CD8-positive, alpha-beta memory T cell (primary cell): Measurements from ENCODE around the gene PSMA8. TPM values are rescaled to one million over a fixed set of nuclear protein-coding genes. Genes with fewer than 3 reads are reported as not detected.
"Not testable (repeated sequence)": the region's sequence is repeated elsewhere in the genome, so short reads cannot be mapped to it uniquely, and the experiment has no call there.

ENCODE experiments used
- CTCF ChIA-PET: fragments of 350-600 bp; sonication (Branson Sonifier 250); formaldehyde crosslinking; loops from one replicate; lab custom pipeline; 2021; ENCODE audit warnings: antibody characterized with exemption; lab: Charles Lee
- POLR2A ChIA-PET: fragments of 350-600 bp; sonication (Branson Sonifier 250); formaldehyde crosslinking; loops from one replicate; lab custom pipeline; 2021; ENCODE audit warnings: antibody characterized with exemption; lab: Charles Lee
- DNase-seq, 5 donors: peaks; one replicate each; pipeline versions ENCODE4 v3.0.0 to v3.0.0-alpha.2; 2020 to 2022; ENCODE audit warnings: mixed read lengths in 1 of 5
- H3K27ac ChIP-seq: one replicate; pipeline ENCODE4 v1.7.0; 2013; ENCODE audit warnings: low read depth, mild to moderate bottlenecking, low read length, moderate library complexity
- H3K27me3 ChIP-seq: 2 replicates; pipeline ENCODE4 v1.7.0; 2013; ENCODE audit warnings: low read length, mild to moderate bottlenecking; ENCODE audit not compliant: insufficient read depth, poor library complexity, severe bottlenecking
- H3K36me3 ChIP-seq: 2 replicates; pipeline ENCODE4 v1.7.0; 2013; ENCODE audit warnings: mild to moderate bottlenecking, low read length, moderate library complexity; ENCODE audit not compliant: insufficient read depth
- H3K4me1 ChIP-seq: 2 replicates; pipeline ENCODE4 v1.7.0; 2013; ENCODE audit warnings: mild to moderate bottlenecking, low read length, moderate library complexity; ENCODE audit not compliant: insufficient read depth
- H3K4me3 ChIP-seq: 2 replicates; pipeline ENCODE4 v1.7.0; 2013; ENCODE audit warnings: mild to moderate bottlenecking, low read length
- H3K9me3 ChIP-seq: 2 replicates; pipeline ENCODE4 v1.7.0; 2013; ENCODE audit warnings: mild to moderate bottlenecking, low read length
- H3K27ac Mint-ChIP-seq, 8 donors: one replicate each; pipeline ENCODE4 v1.8.0; 2020 to 2021; ENCODE audit warnings: mixed read lengths in 8 of 8, mild to moderate bottlenecking in 6 of 8, inconsistent platforms in 3 of 8, moderate library complexity in 3 of 8
- H3K27me3 Mint-ChIP-seq, 2 donors: one replicate each; pipeline ENCODE4 v1.8.0; 2020 to 2021; ENCODE audit warnings: mixed read lengths in 2 of 2, mild to moderate bottlenecking in 1 of 2, moderate library complexity in 1 of 2
- H3K36me3 Mint-ChIP-seq, 3 donors: one replicate each; pipeline ENCODE4 v1.8.0; 2020 to 2021; ENCODE audit warnings: mixed read lengths in 3 of 3, inconsistent platforms in 1 of 3, mild to moderate bottlenecking in 1 of 3
- H3K4me1 Mint-ChIP-seq, 3 donors: one replicate each; pipeline ENCODE4 v1.8.0; 2020 to 2021; ENCODE audit warnings: mixed read lengths in 3 of 3, inconsistent platforms in 1 of 3, mild to moderate bottlenecking in 1 of 3
- H3K4me3 Mint-ChIP-seq, 7 donors: one replicate each; pipeline ENCODE4 v1.8.0; 2020 to 2021; ENCODE audit warnings: mixed read lengths in 7 of 7, mild to moderate bottlenecking in 6 of 7, moderate library complexity in 4 of 7, inconsistent platforms in 2 of 7
- H3K9me3 Mint-ChIP-seq, 5 donors: one replicate each; pipeline ENCODE4 v1.8.0; 2020 to 2022; ENCODE audit warnings: mixed read lengths in 5 of 5, mild to moderate bottlenecking in 3 of 5, moderate library complexity in 2 of 5, inconsistent platforms in 1 of 5
- polyA plus RNA-seq: library from polyadenylated mRNA; unstranded; fragments of 300-500 nt; fragmentation: Illumina TruSeq; gene quantifications from one replicate; pipeline ENCODE4 v1.2.3, GENCODE V29; 2021
- total RNA-seq, 2 experiments: library from RNA; stranded (reverse); gene quantifications; one replicate each; pipeline ENCODE4 v1.2.3, GENCODE V29; 2021

The PSMA8 gene
- total and polyA plus RNA-seq, 3 experiments from 2014 or later = 1.4 to 2.1 (median 1.7) TPM

DNA sequence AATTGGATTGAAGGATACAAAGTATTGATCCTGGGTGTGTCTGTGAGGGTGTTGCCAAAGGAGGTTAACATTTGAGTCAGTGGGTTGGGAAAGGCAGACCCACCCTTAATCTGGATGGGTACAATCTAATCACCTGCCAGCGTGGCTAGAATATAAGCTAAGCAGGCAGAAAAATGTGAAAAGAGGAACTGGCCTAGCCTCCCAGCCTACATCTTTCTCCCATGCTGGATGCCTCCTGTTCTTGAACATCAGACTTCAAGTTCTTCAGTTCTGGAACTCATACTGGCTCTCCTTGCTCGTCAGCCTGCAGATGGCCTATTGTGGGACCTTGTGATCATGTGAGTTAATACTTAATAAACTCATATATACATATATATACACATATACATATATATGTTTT lies 5.5 kb upstream of the PSMA8 start:
- H3K36me3 ChIP-seq, CTCF ChIA-PET, H3K4me1 ChIP-seq, H3K9me3 Mint-ChIP-seq, H3K27me3 ChIP-seq, H3K27ac ChIP-seq, DNase-seq, H3K4me3 Mint-ChIP-seq, H3K27me3 Mint-ChIP-seq, H3K4me3 ChIP-seq, H3K4me1 Mint-ChIP-seq, H3K27ac Mint-ChIP-seq, POLR2A ChIA-PET, H3K9me3 ChIP-seq, H3K36me3 Mint-ChIP-seq: not testable (repeated sequence)

DNA sequence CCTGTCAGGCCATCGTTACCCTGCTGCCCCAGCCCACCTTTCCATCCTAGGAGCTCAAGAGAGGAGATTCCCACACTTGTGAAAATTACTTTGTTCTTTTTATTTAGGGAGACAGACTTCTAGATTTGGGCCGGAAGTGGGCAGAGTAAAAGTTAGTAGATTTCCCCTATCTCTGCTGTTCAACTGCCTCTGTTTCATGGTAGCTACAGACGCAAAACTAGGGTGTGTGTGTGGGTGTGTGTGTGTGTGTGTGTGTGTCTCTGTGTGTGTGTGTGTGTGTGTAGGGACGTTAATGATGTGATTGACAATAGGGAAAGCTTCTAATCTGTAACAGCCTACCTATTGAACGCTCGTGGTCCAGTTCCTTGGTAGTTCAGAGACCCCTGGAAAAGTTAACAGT lies 438 bp downstream of the PSMA8 start:
- Mint-ChIP-seq H3K36me3 (no peaks in the 10 kb centered on the region), H3K27ac (peak overlapping the region; percentile 22 to 96 (median 90)), H3K4me3 (peak overlapping the region; percentile 68 to 85 (median 84)), H3K4me1 (peaks cover 0 to 5% (median 2%) of the 10 kb centered on the region in 3 donors), H3K27me3 (no peaks in the 10 kb centered on the region), H3K9me3 (no peaks in the 10 kb centered on the region)
- Histone ChIP-seq H3K9me3 (no peaks in the 10 kb centered on the region), H3K27me3 (no peaks in the 10 kb centered on the region), H3K27ac (peak overlapping the region; percentile 30), H3K4me1 (no peaks in the 10 kb centered on the region), H3K36me3 (no peaks in the 10 kb centered on the region), H3K4me3 (peak overlapping the region; percentile 15)
- ChIA-PET POLR2A (interaction anchor here (0.6 to 1.0 kb wide), 2 partner anchors 93 to 241 kb away, joined by 3 read pairs; no protein-coding TSS in a partner anchor), CTCF (no interaction called here)
- peak in 1 of 5 donors; percentile 24 for DNase-seq

- no peak overlapping the region for H3K4me3 Mint-ChIP-seq
- Histone ChIP-seq H3K4me1 (no peaks in the 10 kb centered on the region), H3K9me3 (no peaks in the 10 kb centered on the region), H3K36me3 (no peaks in the 10 kb centered on the region), H3K27me3 (no peaks in the 10 kb centered on the region), H3K27ac (no peak overlapping the region), H3K4me3 (no peak overlapping the region)
- ChIA-PET CTCF (no interaction called here), POLR2A (no interaction called here)
- no peaks in the 10 kb centered on the region for H3K9me3 Mint-ChIP-seq
- no peaks in the 10 kb centered on the region for H3K36me3 Mint-ChIP-seq
- no peaks in the 10 kb centered on the region for H3K27me3 Mint-ChIP-seq
- H3K27ac Mint-ChIP-seq = no peak overlapping the region
- H3K4me1 Mint-ChIP-seq = peaks cover 0 to 5% (median 2%) of the 10 kb centered on the region in 3 donors
- DNase-seq = no peak
Observed at GRCh38 chr18:26135548-26135947, 1.9 kb downstream of the PSMA8 start.

- no peaks in the 10 kb centered on the region for H3K9me3 Mint-ChIP-seq
- Histone ChIP-seq H3K27ac (no peak overlapping the region), H3K4me3 (no peak overlapping the region), H3K9me3 (no peaks in the 10 kb centered on the region), H3K4me1 (no peaks in the 10 kb centered on the region), H3K27me3 (no peaks in the 10 kb centered on the region), H3K36me3 (no peaks in the 10 kb centered on the region)
- H3K4me3 Mint-ChIP-seq = no peak overlapping the region
- H3K27ac Mint-ChIP-seq = no peak overlapping the region
- no peaks in the 10 kb centered on the region for H3K4me1 Mint-ChIP-seq
- peaks cover 2 to 9% of the 10 kb centered on the region in 2 donors for H3K27me3 Mint-ChIP-seq
- no peak for DNase-seq
- CTCF ChIA-PET = no interaction called here
- no peaks in the 10 kb centered on the region for H3K36me3 Mint-ChIP-seq
- POLR2A ChIA-PET = interaction anchor here (0.6 kb wide), 1 partner anchor 114 kb away, joined by 3 read pairs; no protein-coding TSS in a partner anchor
Observed at GRCh38 chr18:26157326-26157725, 23.7 kb downstream of the PSMA8 start.

- Histone ChIP-seq H3K9me3 (no peaks in the 10 kb centered on the region), H3K27ac (no peak overlapping the region), H3K4me1 (no peaks in the 10 kb centered on the region), H3K4me3 (no peak overlapping the region), H3K36me3 (no peaks in the 10 kb centered on the region), H3K27me3 (no peaks in the 10 kb centered on the region)
- ChIA-PET POLR2A (no interaction called here), CTCF (interaction anchor here (1.0 kb wide), 1 partner anchor 238 kb away, joined by 4 read pairs; no protein-coding TSS in a partner anchor)
- Mint-ChIP-seq H3K27me3 (peaks cover 5 to 9% of the 10 kb centered on the region in 2 donors), H3K4me1 (no peaks in the 10 kb centered on the region), H3K9me3 (no peaks in the 10 kb centered on the region), H3K36me3 (no peaks in the 10 kb centered on the region), H3K27ac (no peak overlapping the region), H3K4me3 (no peak overlapping the region)
- DNase-seq = peak in 2 of 5 donors; percentile 6 to 11
Observed at GRCh38 chr18:26159353-26159752, 25.7 kb downstream of the PSMA8 start.

- DNase-seq = no peak
- Mint-ChIP-seq H3K9me3 (no peaks in the 10 kb centered on the region), H3K36me3 (no peaks in the 10 kb centered on the region), H3K4me3 (no peak overlapping the region), H3K27ac (no peak overlapping the region), H3K4me1 (peaks cover 2 to 7% (median 4%) of the 10 kb centered on the region in 3 donors), H3K27me3 (peaks cover 0 to 5% of the 10 kb centered on the region in 2 donors)
- ChIA-PET CTCF (no interaction called here), POLR2A (no interaction called here)
- H3K9me3 ChIP-seq = no peaks in the 10 kb centered on the region
- no peaks in the 10 kb centered on the region for H3K36me3 ChIP-seq
- no peaks in the 10 kb centered on the region for H3K27me3 ChIP-seq
- H3K27ac ChIP-seq = no peak overlapping the region
- H3K4me3 ChIP-seq = no peak overlapping the region
- H3K4me1 ChIP-seq = no peaks in the 10 kb centered on the region
Observed at GRCh38 chr18:26164571-26164970, 30.9 kb downstream of the PSMA8 start.

DNA sequence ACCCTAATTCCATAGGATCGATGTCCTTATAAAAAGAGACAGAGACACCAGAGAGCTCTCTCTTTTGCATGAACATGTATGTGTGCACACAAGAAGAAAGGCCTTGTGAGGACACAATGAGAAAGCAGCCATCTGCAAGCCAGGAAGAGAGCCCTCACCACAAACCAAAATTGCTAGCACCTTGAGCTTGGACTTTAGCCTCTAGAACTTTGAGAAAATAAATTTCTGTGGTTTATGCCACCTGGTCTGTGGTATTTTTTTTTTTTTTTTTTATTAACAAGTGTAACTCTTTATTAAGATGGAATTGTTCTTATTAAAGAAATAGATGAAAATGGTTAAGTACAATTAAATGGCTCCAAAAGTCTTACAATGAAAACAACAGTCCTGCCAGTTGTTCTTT lies 33.9 kb downstream of the PSMA8 start:
- H3K4me1 Mint-ChIP-seq, H3K4me1 ChIP-seq, POLR2A ChIA-PET, H3K9me3 Mint-ChIP-seq, H3K27me3 Mint-ChIP-seq, H3K27me3 ChIP-seq, H3K9me3 ChIP-seq, H3K27ac Mint-ChIP-seq, H3K4me3 ChIP-seq, CTCF ChIA-PET, H3K36me3 Mint-ChIP-seq, H3K4me3 Mint-ChIP-seq, H3K36me3 ChIP-seq, H3K27ac ChIP-seq: not testable (repeated sequence)
- peak in 1 of 5 donors; percentile 11 for DNase-seq

GRCh38 chr18:26175481-26175880 lies 41.8 kb downstream of the PSMA8 start:
- H3K4me1 Mint-ChIP-seq = peaks cover 7 to 14% (median 8%) of the 10 kb centered on the region in 3 donors
- H3K27me3 ChIP-seq = no peaks in the 10 kb centered on the region
- H3K27ac Mint-ChIP-seq = peak overlapping the region in 2 of 8 donors; percentile 36 to 82
- H3K9me3 ChIP-seq = no peaks in the 10 kb centered on the region
- no peak overlapping the region for H3K4me3 ChIP-seq
- H3K27me3 Mint-ChIP-seq = peaks cover 1 to 5% of the 10 kb centered on the region in 2 donors
- CTCF ChIA-PET = no interaction called here
- H3K9me3 Mint-ChIP-seq = no peaks in the 10 kb centered on the region
- H3K4me1 ChIP-seq = no peaks in the 10 kb centered on the region
- POLR2A ChIA-PET = no interaction called here
- no peaks in the 10 kb centered on the region for H3K36me3 Mint-ChIP-seq
- no peak for DNase-seq
- no peaks in the 10 kb centered on the region for H3K36me3 ChIP-seq
- H3K27ac ChIP-seq = no peak overlapping the region
- no peak overlapping the region for H3K4me3 Mint-ChIP-seq
